Measurements from ENCODE around the gene PRND. TPM values are rescaled to one million over a fixed set of nuclear protein-coding genes. Genes with fewer than 3 reads are reported as not detected.

Gene PRND
- total and polyA plus RNA-seq, 10 of the 15 experiments (the other 5 are each of a cell fraction or from before 2014, with no cell fraction given) = not detected

DNA sequence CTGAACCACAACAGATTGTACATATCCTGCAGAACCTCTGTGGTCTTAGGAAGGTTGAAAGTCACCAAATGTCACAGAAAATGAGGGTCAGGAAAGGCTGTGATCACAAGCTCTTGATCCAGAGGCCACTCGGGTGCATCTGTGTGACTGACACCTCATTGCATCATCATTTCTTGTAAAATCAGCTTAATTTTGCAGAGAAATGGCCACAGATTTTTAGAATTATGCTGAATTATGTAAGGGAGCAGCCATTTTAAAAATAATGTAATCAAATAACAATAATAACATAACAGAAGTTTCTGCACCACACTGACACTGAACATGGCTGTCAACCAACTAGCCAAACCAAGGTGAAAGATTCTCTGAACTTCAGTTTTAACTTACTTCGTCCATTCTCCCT, 32.5 kb upstream of the PRND start:
- DNase-seq (ENCODE audit: low read depth, low spot score) (no peak), FAIRE-seq (no peak), ATAC-seq (no peak)
- RAD21 ChIA-PET (ENCODE audit: unreplicated experiment) = interaction anchor here (1.2 to 2.1 kb wide), 2 partner anchors 31 to 63 kb away, joined by 5 to 6 read pairs; no protein-coding TSS in a partner anchor
- 100% methylated on average over 2 of the region's 2 CpGs for WGBS (ENCODE audit: insufficient coverage, insufficient replicate concordance, low lambda C conversion rate, missing lambda C conversion rate)
- no peaks in the 10 kb centered on the region for H3K27me3 ChIP-seq (replicated peaks in 1 of 2; ENCODE audit: control insufficient read depth in 2 of 2, insufficient read depth in 2 of 2, low read length in 1 of 2)
- no peak overlapping the region for H3K4me2 ChIP-seq (ENCODE audit: control insufficient read depth, insufficient read depth)
- H3K4me3 ChIP-seq = no peak overlapping the region
- no peak overlapping the region for H3K9ac ChIP-seq (ENCODE audit: control insufficient read depth, insufficient read depth, low read length)
- POLR2A ChIA-PET = interaction anchor here (1.0 kb wide), 2 partner anchors 11 to 13 kb away, joined by 3 to 4 read pairs; no protein-coding TSS in a partner anchor
- no peak overlapping the region for H3K27ac ChIP-seq (ENCODE audit: control insufficient read depth, insufficient read depth)
- no peaks in the 10 kb centered on the region for H3K79me2 ChIP-seq (ENCODE audit: control insufficient read depth, insufficient read depth, low read length)
- TF ChIP-seq, protein P1, sequence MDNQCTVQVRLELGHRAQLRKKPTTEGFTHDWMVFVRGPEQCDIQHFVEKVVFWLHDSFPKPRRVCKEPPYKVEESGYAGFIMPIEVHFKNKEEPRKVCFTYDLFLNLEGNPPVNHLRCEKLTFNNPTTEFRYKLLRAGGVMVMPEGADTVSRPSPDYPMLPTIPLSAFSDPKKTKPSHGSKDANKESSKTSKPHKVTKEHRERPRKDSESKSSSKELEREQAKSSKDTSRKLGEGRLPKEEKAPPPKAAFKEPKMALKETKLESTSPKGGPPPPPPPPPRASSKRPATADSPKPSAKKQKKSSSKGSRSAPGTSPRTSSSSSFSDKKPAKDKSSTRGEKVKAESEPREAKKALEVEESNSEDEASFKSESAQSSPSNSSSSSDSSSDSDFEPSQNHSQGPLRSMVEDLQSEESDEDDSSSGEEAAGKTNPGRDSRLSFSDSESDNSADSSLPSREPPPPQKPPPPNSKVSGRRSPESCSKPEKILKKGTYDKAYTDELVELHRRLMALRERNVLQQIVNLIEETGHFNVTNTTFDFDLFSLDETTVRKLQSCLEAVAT (IDR thresholded peaks at IDR 0.05) = no peak
- TF ChIP-seq, protein P2, sequence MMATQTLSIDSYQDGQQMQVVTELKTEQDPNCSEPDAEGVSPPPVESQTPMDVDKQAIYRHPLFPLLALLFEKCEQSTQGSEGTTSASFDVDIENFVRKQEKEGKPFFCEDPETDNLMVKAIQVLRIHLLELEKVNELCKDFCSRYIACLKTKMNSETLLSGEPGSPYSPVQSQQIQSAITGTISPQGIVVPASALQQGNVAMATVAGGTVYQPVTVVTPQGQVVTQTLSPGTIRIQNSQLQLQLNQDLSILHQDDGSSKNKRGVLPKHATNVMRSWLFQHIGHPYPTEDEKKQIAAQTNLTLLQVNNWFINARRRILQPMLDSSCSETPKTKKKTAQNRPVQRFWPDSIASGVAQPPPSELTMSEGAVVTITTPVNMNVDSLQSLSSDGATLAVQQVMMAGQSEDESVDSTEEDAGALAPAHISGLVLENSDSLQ (IDR thresholded peaks at IDR 0.05) = no peak
- TF ChIP-seq RB1 (IDR thresholded peaks at IDR 0.05; ENCODE audit: borderline replicate concordance) (no peak), CHD4 (IDR thresholded peaks at IDR 0.05) (no peak)
- H3K4me1 ChIP-seq (ENCODE audit: control insufficient read depth, insufficient read depth, low read length) = no peaks in the 10 kb centered on the region
- H3K36me3 ChIP-seq (ENCODE audit: control insufficient read depth in 2 of 2, insufficient read depth in 2 of 2, low read length in 1 of 2) = no peaks in the 10 kb centered on the region
- no TSS peak for BruUV-seq (replicated peaks)
- no peaks in the 10 kb centered on the region for H3K9me3 ChIP-seq (replicated peaks; ENCODE audit: control insufficient read depth, insufficient read depth, low read length)
- no peaks in the 10 kb centered on the region for H4K20me1 ChIP-seq (ENCODE audit: control insufficient read depth, insufficient read depth)
- in situ Hi-C loops (cut with MboI) (no loop called here), intact Hi-C loops (cut with micrococcal nuclease; ENCODE audit: unreplicated experiment) (no loop called here)
- CTCF ChIA-PET = interaction anchor here (0.7 to 1.3 kb wide), 2 partner anchors 70 to 1574 kb away, joined by 3 read pairs; no protein-coding TSS in a partner anchor
- SMC1A ChIA-PET (ENCODE audit: uncharacterized antibody, unreplicated experiment) = interaction anchor here (1.1 to 1.5 kb wide), 2 partner anchors 14 to 27 kb away, joined by 3 read pairs; no protein-coding TSS in a partner anchor
- H2AFZ ChIP-seq (ENCODE audit: control insufficient read depth, low read depth, low read length) = no peak overlapping the region
